Loucy (cell line): ENCODE measurements around the gene IL21R.

Source experiments
- H2AFZ ChIP-seq: fragments of 200-600 bp; sonication (generic); 2 replicates; pipeline ENCODE4 v1.6.0; 2016; ENCODE audit warnings: antibody characterized with exemption, mild to moderate bottlenecking, low read length, moderate library complexity
- H3F3A ChIP-seq: fragments of 200-600 bp; 2 replicates; pipeline ENCODE4 v1.6.0; 2016; ENCODE audit warnings: antibody characterized with exemption, low read depth, mild to moderate bottlenecking
- H3K27me3 ChIP-seq: fragments of 200-600 bp; sonication (generic); 2 replicates; pipeline ENCODE4 v1.6.1; 2014; ENCODE audit warnings: low read length, mild to moderate bottlenecking; ENCODE audit not compliant: insufficient read depth, poor library complexity, severe bottlenecking
- H3K36me3 ChIP-seq: fragments of 200-600 bp; sonication (generic); 2 replicates; pipeline ENCODE4 v1.6.1; 2016; ENCODE audit warnings: low read length; ENCODE audit not compliant: insufficient read depth
- H3K4me1 ChIP-seq: fragments of 200-600 bp; sonication (generic); 2 replicates; pipeline ENCODE4 v1.5.1; 2014; ENCODE audit warnings: low read length, mild to moderate bottlenecking; ENCODE audit not compliant: insufficient read depth, poor library complexity, severe bottlenecking
- H3K4me2 ChIP-seq: fragments of 200-600 bp; sonication (generic); 2 replicates; pipeline ENCODE4 v1.6.0; 2014; ENCODE audit warnings: antibody characterized with exemption, low read length, low read depth, mild to moderate bottlenecking; ENCODE audit not compliant: poor library complexity, severe bottlenecking
- H3K4me3 ChIP-seq: fragments of 200-600 bp; sonication (generic); 2 replicates; pipeline ENCODE4 v1.5.1; 2014; ENCODE audit warnings: low read length, mild to moderate bottlenecking, mixed read lengths; ENCODE audit not compliant: poor library complexity, severe bottlenecking
- H3K79me2 ChIP-seq: fragments of 200-600 bp; sonication (generic); 2 replicates; pipeline ENCODE4 v1.6.1; 2014; ENCODE audit warnings: low read length; ENCODE audit not compliant: insufficient read depth
- H3K9ac ChIP-seq: fragments of 200-600 bp; sonication (generic); 2 replicates; pipeline ENCODE4 v1.6.0; 2014; ENCODE audit warnings: mild to moderate bottlenecking, low read depth, low read length, moderate library complexity; ENCODE audit not compliant: poor library complexity, severe bottlenecking
- H3K9me2 ChIP-seq: fragments of 200-600 bp; sonication (generic); replicated peaks from 2 replicates; pipeline ENCODE4 v1.6.1; 2016; ENCODE audit warnings: low read depth, low read length, mixed read lengths
- H3K9me3 ChIP-seq: fragments of 200-600 bp; sonication (generic); 2 replicates; pipeline ENCODE4 v1.6.1; 2014; ENCODE audit warnings: mild to moderate bottlenecking, antibody characterized with exemption, low read length, low read depth; ENCODE audit not compliant: insufficient read depth
- H4K20me1 ChIP-seq: fragments of 200-600 bp; sonication (generic); 2 replicates; pipeline ENCODE4 v1.6.0; 2014; ENCODE audit warnings: antibody characterized with exemption, low read length, mild to moderate bottlenecking; ENCODE audit not compliant: insufficient read depth, poor library complexity, severe bottlenecking
- EZH2phosphoT487 ChIP-seq: fragments of 200-600 bp; IDR thresholded peaks from 2 replicates; pipeline ENCODE4 v1.6.1; 2018; ENCODE audit warnings: antibody characterized with exemption, mild to moderate bottlenecking, moderate library complexity, borderline replicate concordance
- TF ChIP-seq, protein P1 (sequence below): fragments of 200-600 bp; sonication (generic); conservative IDR thresholded peaks from 2 replicates; pipeline ENCODE4 v1.5.1; 2014; ENCODE audit warnings: mild to moderate bottlenecking, antibody characterized with exemption, low read length

IL21R gene

DNA sequence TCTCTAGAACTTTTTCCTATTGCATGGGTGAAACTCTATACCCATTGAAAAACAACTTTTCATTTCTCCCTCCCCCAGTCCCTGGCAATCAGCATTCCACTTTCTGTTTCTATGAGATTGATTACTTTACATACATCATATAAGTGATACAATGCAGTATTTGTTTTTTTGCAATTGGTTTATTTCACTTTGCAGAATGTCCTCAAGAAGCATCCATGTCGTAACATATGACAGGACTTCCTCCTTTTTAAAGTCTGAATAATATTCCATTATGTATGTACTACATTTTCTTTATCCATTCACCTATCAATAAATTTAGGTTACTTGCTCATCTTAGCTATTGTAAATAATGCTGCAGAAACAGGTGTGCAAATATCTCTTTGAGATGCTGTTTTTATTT is 8.8 kb downstream of the IL21R start:
- Histone ChIP-seq H3K79me2 (no peaks in the 10 kb centered on the region), H3K4me3 (no peak overlapping the region)

GRCh38 chr16:27413956-27414355 is 12.0 kb downstream of the IL21R start:
- Histone ChIP-seq H3K79me2 (no peaks in the 10 kb centered on the region), H3K27me3 (no peaks in the 10 kb centered on the region), H3K4me1 (no peaks in the 10 kb centered on the region), H2AFZ (no peak overlapping the region), H3K9me2 (no peaks in the 10 kb centered on the region), H3K9ac (no peak overlapping the region), H3F3A (no peaks in the 10 kb centered on the region), H3K9me3 (0 out of 2 replicates have a peak, but pooled peaks cover 4% of the 10 kb centered on the region), H4K20me1 (no peaks in the 10 kb centered on the region), H3K36me3 (no peaks in the 10 kb centered on the region; the same call in 1 of the 2 replicates), H3K4me3 (no peak overlapping the region), H3K4me2 (no peak overlapping the region)
- no peak for TF ChIP-seq EZH2phosphoT487
- TF ChIP-seq, protein P1, sequence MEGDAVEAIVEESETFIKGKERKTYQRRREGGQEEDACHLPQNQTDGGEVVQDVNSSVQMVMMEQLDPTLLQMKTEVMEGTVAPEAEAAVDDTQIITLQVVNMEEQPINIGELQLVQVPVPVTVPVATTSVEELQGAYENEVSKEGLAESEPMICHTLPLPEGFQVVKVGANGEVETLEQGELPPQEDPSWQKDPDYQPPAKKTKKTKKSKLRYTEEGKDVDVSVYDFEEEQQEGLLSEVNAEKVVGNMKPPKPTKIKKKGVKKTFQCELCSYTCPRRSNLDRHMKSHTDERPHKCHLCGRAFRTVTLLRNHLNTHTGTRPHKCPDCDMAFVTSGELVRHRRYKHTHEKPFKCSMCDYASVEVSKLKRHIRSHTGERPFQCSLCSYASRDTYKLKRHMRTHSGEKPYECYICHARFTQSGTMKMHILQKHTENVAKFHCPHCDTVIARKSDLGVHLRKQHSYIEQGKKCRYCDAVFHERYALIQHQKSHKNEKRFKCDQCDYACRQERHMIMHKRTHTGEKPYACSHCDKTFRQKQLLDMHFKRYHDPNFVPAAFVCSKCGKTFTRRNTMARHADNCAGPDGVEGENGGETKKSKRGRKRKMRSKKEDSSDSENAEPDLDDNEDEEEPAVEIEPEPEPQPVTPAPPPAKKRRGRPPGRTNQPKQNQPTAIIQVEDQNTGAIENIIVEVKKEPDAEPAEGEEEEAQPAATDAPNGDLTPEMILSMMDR: no peak

More for the DNA sequence above, 8.8 kb downstream of the IL21R start:
- H2AFZ ChIP-seq: no peak overlapping the region
- no peak for TF ChIP-seq EZH2phosphoT487
- TF ChIP-seq, protein P1: no peak
- no peak overlapping the region for H3K9ac ChIP-seq
- H3K27me3 ChIP-seq: no peaks in the 10 kb centered on the region
- H3K4me2 ChIP-seq: no peak overlapping the region
- no peaks in the 10 kb centered on the region; the same call in 1 of the 2 replicates for H3K36me3 ChIP-seq
- H4K20me1 ChIP-seq: no peaks in the 10 kb centered on the region
- H3K9me2 ChIP-seq: no peaks in the 10 kb centered on the region
- H3K4me1 ChIP-seq: peaks cover 26% of the 10 kb centered on the region
- H3K9me3 ChIP-seq: 0 out of 2 replicates have a peak, but pooled peaks cover 4% of the 10 kb centered on the region
- H3F3A ChIP-seq: no peaks in the 10 kb centered on the region

GRCh38 chr16:27414788-27415431 is 12.9 kb downstream of the IL21R start:
- Histone ChIP-seq H3K27me3 (no peaks in the 10 kb centered on the region), H3K4me1 (no peaks in the 10 kb centered on the region), H3K9me2 (no peaks in the 10 kb centered on the region), H3F3A (no peaks in the 10 kb centered on the region), H4K20me1 (no peaks in the 10 kb centered on the region), H3K36me3 (no peaks in the 10 kb centered on the region; the same call in 1 of the 2 replicates), H3K9ac (no peak overlapping the region), H3K79me2 (no peaks in the 10 kb centered on the region), H3K4me2 (no peak overlapping the region), H3K4me3 (no peak overlapping the region), H3K9me3 (0 out of 2 replicates have a peak, but pooled peaks cover 4% of the 10 kb centered on the region), H2AFZ (no peak overlapping the region)
- no peak for TF ChIP-seq EZH2phosphoT487
- TF ChIP-seq, protein P1: no peak
